Calu3 (cell line): Measurements from ENCODE around the gene SEMA4G. TPM values are rescaled to one million over a fixed set of nuclear protein-coding genes. Genes with fewer than 3 reads are reported as not detected.

Experiments used
- BruUV-seq: library from RNA; stranded (reverse); fragments of 400-500 nt; replicated peaks from 2 replicates; lab custom pipeline; 2021; lab: Mats Ljungman, UMichigan
- CTCF ChIA-PET: fragments of 300-600 bp; sonication (Branson Sonifier 250); formaldehyde crosslinking; loops from one replicate; lab custom pipeline; 2022; ENCODE audit warnings: antibody characterized with exemption; lab: Charles Lee
- DNase-seq: peaks from one replicate; pipeline ENCODE4 v3.0.0; 2022
- H3K27ac Mint-ChIP-seq: one replicate; pipeline ENCODE4 v1.8.0; 2022; ENCODE audit warnings: mixed read lengths; ENCODE audit not compliant: unreplicated experiment
- H3K27me3 Mint-ChIP-seq: one replicate; pipeline ENCODE4 v1.8.0; 2022; ENCODE audit warnings: mixed read lengths; ENCODE audit not compliant: unreplicated experiment
- H3K36me3 Mint-ChIP-seq: one replicate; pipeline ENCODE4 v1.8.0; 2022; ENCODE audit warnings: mild to moderate bottlenecking, moderate library complexity, mixed read lengths; ENCODE audit not compliant: insufficient read depth, unreplicated experiment
- H3K4me1 Mint-ChIP-seq: one replicate; pipeline ENCODE4 v1.8.0; 2022; ENCODE audit warnings: mild to moderate bottlenecking, low read depth, mixed read lengths; ENCODE audit not compliant: unreplicated experiment
- H3K4me3 Mint-ChIP-seq: one replicate; pipeline ENCODE4 v1.8.0; 2022; ENCODE audit warnings: mild to moderate bottlenecking, low read depth, moderate library complexity, mixed read lengths; ENCODE audit not compliant: unreplicated experiment
- H3K9me3 Mint-ChIP-seq: one replicate; pipeline ENCODE4 v1.8.0; 2022; ENCODE audit warnings: low read depth, mixed read lengths; ENCODE audit not compliant: unreplicated experiment
- CTCF ChIP-seq: fragments of 200-600 bp; IDR thresholded peaks from one replicate; pipeline ENCODE4 v1.8.0; 2022; ENCODE audit warnings: antibody characterized with exemption; ENCODE audit not compliant: unreplicated experiment
- intact Hi-C: fragments of 100-400 bp; cut with micrococcal nuclease; formaldehyde crosslinking; loops from one replicate; pipeline ENCODE4 v1.10.0; 2022; ENCODE audit not compliant: unreplicated experiment
- total RNA-seq: library from RNA; stranded (reverse); gene quantifications from 2 replicates; pipeline ENCODE4 v1.2.3, GENCODE V29; 2022

The SEMA4G gene
- total RNA-seq, 1 experiment from 2014 or later = 15.9 TPM

- BruUV-seq = no TSS peak
- TF ChIP-seq CTCF = no peak
- no peaks in the 10 kb centered on the region for H3K9me3 Mint-ChIP-seq
These were observed 10.5 kb downstream of the SEMA4G start for GRCh38 chr10:100979791-100980272.

GRCh38 chr10:100980311-100980710 lies 11.0 kb downstream of the SEMA4G start:
- intact Hi-C loops = no loop called here
- H3K27me3 Mint-ChIP-seq = no peaks in the 10 kb centered on the region
- H3K27ac Mint-ChIP-seq = no peak overlapping the region
- peaks cover 18% of the 10 kb centered on the region for H3K36me3 Mint-ChIP-seq
- peaks cover 11% of the 10 kb centered on the region for H3K4me1 Mint-ChIP-seq
- H3K9me3 Mint-ChIP-seq = no peaks in the 10 kb centered on the region
- no peak for DNase-seq
- no TSS peak for BruUV-seq
- CTCF ChIA-PET = no interaction called here
- TF ChIP-seq CTCF = no peak
- no peak overlapping the region for H3K4me3 Mint-ChIP-seq

More at GRCh38 chr10:100979791-100980272, 10.5 kb downstream of the SEMA4G start:
- Mint-ChIP-seq H3K4me3 (no peak overlapping the region), H3K27me3 (no peaks in the 10 kb centered on the region), H3K36me3 (peaks cover 18% of the 10 kb centered on the region), H3K4me1 (peaks cover 11% of the 10 kb centered on the region), H3K27ac (no peak overlapping the region)
- CTCF ChIA-PET = no interaction called here
- intact Hi-C loops = no loop called here
- no peak for DNase-seq

GRCh38 chr10:100980711-100981110 lies 11.4 kb downstream of the SEMA4G start:
- no peak for TF ChIP-seq CTCF
- CTCF ChIA-PET = no interaction called here

GRCh38 chr10:100981178-100981772 lies 12.0 kb downstream of the SEMA4G start:
- CTCF ChIA-PET = no interaction called here
- peaks cover 18% of the 10 kb centered on the region for H3K36me3 Mint-ChIP-seq
- no TSS peak for BruUV-seq
- no peaks in the 10 kb centered on the region for H3K9me3 Mint-ChIP-seq
- peaks cover 11% of the 10 kb centered on the region for H3K4me1 Mint-ChIP-seq
- H3K27me3 Mint-ChIP-seq = no peaks in the 10 kb centered on the region
- TF ChIP-seq CTCF = no peak
- DNase-seq = no peak
- intact Hi-C loops = no loop called here
- no peak overlapping the region for H3K27ac Mint-ChIP-seq
- H3K4me3 Mint-ChIP-seq = no peak overlapping the region

More at GRCh38 chr10:100980711-100981110, 11.4 kb downstream of the SEMA4G start:
- H3K4me3 Mint-ChIP-seq = no peak overlapping the region
- H3K36me3 Mint-ChIP-seq = peaks cover 18% of the 10 kb centered on the region
- peaks cover 11% of the 10 kb centered on the region for H3K4me1 Mint-ChIP-seq
- no peak overlapping the region for H3K27ac Mint-ChIP-seq
- DNase-seq = no peak
- intact Hi-C loops = no loop called here
- no peaks in the 10 kb centered on the region for H3K9me3 Mint-ChIP-seq
- no TSS peak for BruUV-seq
- no peaks in the 10 kb centered on the region for H3K27me3 Mint-ChIP-seq
